Lower leg skin (tissue), 4 donors: ENCODE measurements around the gene ANK3. TPM values are rescaled to one million over a fixed set of nuclear protein-coding genes. Genes with fewer than 3 reads are reported as not detected.

Experiments
- DNase-seq, 2 donors: peaks; one replicate each; pipeline ENCODE4 v3.0.0-alpha.2; 2019; ENCODE audit warnings: low spot score in 2 of 2
- H3K4me3 ChIP-seq: fragments of 200-600 bp; sonication (generic); 2 replicates; pipeline ENCODE4 v1.5.1; 2017; ENCODE audit warnings: mild to moderate bottlenecking, low read depth; ENCODE audit not compliant: poor library complexity, severe bottlenecking
- CTCF ChIP-seq, 3 donors: fragments of 450-650 bp; IDR thresholded peaks; one replicate each; pipeline ENCODE4 v1.5.1; 2016; ENCODE audit warnings: antibody characterized with exemption in 3 of 3, mild to moderate bottlenecking in 3 of 3, moderate library complexity in 2 of 3
- POLR2A ChIP-seq, 2 donors: fragments of 450-650 bp; IDR thresholded peaks; one replicate each; pipeline ENCODE4 v1.6.1; 2016 to 2017; ENCODE audit warnings: antibody characterized with exemption in 2 of 2, mild to moderate bottlenecking in 1 of 2, moderate library complexity in 1 of 2
- WGBS, 2 donors: methylation state at CpG; one replicate each; pipeline ENCODE4 v1.1.5; 2018; 5-methylcytosine and 5-hydroxymethylcytosine counted together
- intact Hi-C: fragments of 100-400 bp; cut with DNase I; formaldehyde crosslinking; loops from one replicate; pipeline ENCODE4 v1.15.0; 2023; ENCODE audit warnings: low total_unique reads
- total RNA-seq, 4 donors: library from RNA; depleted of rRNA; stranded (reverse); fragments of >200 nt; gene quantifications; one replicate each; pipeline ENCODE4 v1.1.0, GENCODE V29; 2016

ANK3 gene
- total RNA-seq, 4 donors from 2014 or later: 76.2 to 107 (median 91.5) TPM

- DNase-seq: no peak
- 81 to 88% methylated on average over 4 of the region's 4 CpGs for WGBS, 2 donors
- no peak for TF ChIP-seq POLR2A (IDR thresholded peaks at IDR 0.05)
- no peak for TF ChIP-seq CTCF (IDR thresholded peaks at IDR 0.05)
These were observed 118.2 kb downstream of the ANK3 start for GRCh38 chr10:60271319-60272040.

GRCh38 chr10:60270426-60270825 is 119.2 kb downstream of the ANK3 start:
- H3K4me3 ChIP-seq: no peak overlapping the region
- TF ChIP-seq CTCF (IDR thresholded peaks at IDR 0.05) (no peak), POLR2A (IDR thresholded peaks at IDR 0.05) (no peak)
- 75 to 91% methylated on average over 1 of the region's 1 CpG for WGBS, 2 donors
- intact Hi-C loops: no loop called here
- DNase-seq: no peak

More at GRCh38 chr10:60271319-60272040, 118.2 kb downstream of the ANK3 start:
- no peak overlapping the region for H3K4me3 ChIP-seq
- intact Hi-C loops: no loop called here

GRCh38 chr10:60267802-60268201 is 121.9 kb downstream of the ANK3 start:
- intact Hi-C loops: no loop called here
- no peak overlapping the region for H3K4me3 ChIP-seq
- WGBS, 2 donors: 91 to 94% methylated on average over 6 of the region's 6 CpGs
- no peak for DNase-seq
- TF ChIP-seq POLR2A (IDR thresholded peaks at IDR 0.05): no peak
- TF ChIP-seq CTCF (IDR thresholded peaks at IDR 0.05): no peak

- TF ChIP-seq POLR2A (IDR thresholded peaks at IDR 0.05) (no peak), CTCF (IDR thresholded peaks at IDR 0.05) (no peak)
- DNase-seq: no peak
- H3K4me3 ChIP-seq: no peak overlapping the region
- intact Hi-C loops: no loop called here
- WGBS, 2 donors: 78% methylated on average over 1 of the region's 1 CpG
These were observed 123.2 kb downstream of the ANK3 start for GRCh38 chr10:60266513-60266912.

- TF ChIP-seq POLR2A (IDR thresholded peaks at IDR 0.05) (no peak), CTCF (IDR thresholded peaks at IDR 0.05) (no peak)
- intact Hi-C loops: no loop called here
- H3K4me3 ChIP-seq: no peak overlapping the region
- WGBS, 2 donors: 74 to 90% methylated on average over 3 of the region's 3 CpGs
- DNase-seq: no peak
These were observed 127.0 kb downstream of the ANK3 start for GRCh38 chr10:60262647-60263126.

GRCh38 chr10:60260321-60260720 is 129.4 kb downstream of the ANK3 start:
- intact Hi-C loops: no loop called here
- 88% methylated on average over 3 of the region's 3 CpGs for WGBS, 2 donors
- no peak for TF ChIP-seq POLR2A (IDR thresholded peaks at IDR 0.05)
- no peak for TF ChIP-seq CTCF (IDR thresholded peaks at IDR 0.05)

More at GRCh38 chr10:60260321-60260720, 129.4 kb downstream of the ANK3 start:
- H3K4me3 ChIP-seq: no peak overlapping the region
- no peak for DNase-seq
